Central memory CD4-positive, alpha-beta T cell (primary cell): ENCODE data around the gene PYGM.
"Not testable (repeated sequence)": the region's sequence is repeated elsewhere in the genome, so short reads cannot be mapped to it uniquely, and the experiment has no call there.

Experiments
- DNase-seq: peaks from one replicate; pipeline ENCODE4 v3.0.0; 2022

PYGM gene

DNA sequence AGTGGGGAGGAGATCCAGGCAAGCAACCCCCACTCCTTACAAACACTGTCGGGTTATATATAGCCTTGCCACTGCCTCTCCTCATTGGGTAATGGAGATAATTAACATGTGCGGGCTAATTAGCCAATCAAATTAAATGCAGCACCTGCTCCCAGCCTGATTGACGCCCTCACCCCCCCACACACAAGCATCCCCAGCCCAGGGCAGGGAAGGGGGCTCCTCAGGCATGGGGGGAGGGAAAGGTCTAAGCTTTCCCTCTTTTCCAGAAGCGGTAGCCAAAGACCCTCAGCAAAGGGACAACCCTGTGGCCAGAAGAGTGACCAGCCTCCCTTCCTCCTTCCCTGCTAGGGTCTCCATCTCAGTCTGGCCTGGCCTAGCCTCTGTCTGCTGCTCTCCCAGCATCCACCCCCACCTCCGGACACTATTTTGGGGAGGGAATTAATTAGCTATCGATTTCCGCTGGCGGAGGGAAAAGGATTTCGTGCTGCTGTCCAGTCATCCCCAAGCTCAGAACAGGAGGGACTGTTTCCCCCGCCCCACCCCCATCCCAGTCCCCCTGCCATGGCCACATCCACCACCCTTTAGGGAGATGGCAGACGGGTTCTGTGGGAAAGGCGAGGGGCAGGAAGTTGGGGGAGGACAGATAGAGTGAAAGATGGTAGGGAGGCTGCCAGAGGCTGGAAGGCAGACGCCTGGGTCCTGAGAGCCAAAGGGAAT is 43.9 kb downstream of the PYGM start:
- no peak for DNase-seq

GRCh38 chr11:64715110-64715509 is 44.7 kb downstream of the PYGM start:
- no peak for DNase-seq

DNA sequence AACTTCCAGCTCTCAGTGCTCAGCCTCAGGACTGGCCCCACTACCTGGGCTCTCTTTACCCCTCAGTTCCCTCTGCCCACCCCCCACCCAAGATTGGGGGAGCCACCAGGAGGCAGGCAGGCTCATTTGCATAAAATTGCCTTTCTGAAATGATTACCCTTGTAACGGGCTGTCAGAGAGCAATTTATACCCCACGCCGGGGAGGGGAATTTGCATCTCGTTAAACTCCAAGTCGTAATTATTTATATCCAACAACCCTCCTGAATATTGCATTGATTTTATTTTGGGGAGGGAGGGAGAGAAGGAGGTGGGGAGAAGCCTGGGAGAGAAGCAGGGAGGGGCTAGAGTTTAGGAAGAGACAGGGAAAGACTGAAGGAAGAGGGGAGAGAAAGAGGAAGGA is 45.1 kb downstream of the PYGM start:
- DNase-seq: no peak

DNA sequence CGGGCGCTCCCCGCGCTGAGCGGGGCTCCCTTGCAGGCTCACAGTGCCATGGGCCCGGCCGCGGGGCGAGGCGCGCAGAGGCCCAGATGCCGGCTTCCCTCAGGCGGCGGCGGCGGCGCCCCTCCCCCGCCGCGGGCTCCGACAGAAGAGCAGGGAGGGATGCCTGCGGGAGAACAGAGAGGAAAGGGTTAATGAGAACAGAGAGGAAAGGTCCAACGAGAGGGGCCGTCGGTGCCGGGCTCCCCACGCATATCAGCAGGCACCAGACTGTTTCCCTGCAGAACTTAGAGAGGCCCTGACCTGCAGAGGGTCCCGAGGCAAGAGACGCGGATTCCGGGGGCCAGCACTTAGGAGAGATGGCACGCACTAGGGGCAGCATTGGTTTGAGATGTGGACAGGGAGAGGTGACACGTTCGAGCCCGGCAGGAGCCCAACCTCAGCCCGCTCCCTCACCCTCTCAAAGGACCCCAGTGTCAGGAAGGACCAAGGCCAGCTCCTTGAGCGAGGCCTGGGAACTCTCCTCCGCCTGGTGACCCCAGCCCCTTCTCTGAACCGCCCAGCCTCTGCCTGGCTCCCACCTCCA is 45.9 kb downstream of the PYGM start:
- no peak for DNase-seq

- DNase-seq: no peak
Observed at GRCh38 chr11:64713016-64713707, 46.6 kb downstream of the PYGM start.

- no peak for DNase-seq
Observed at GRCh38 chr11:64712430-64713015, 47.3 kb downstream of the PYGM start.

GRCh38 chr11:64711956-64712362 is 47.8 kb downstream of the PYGM start:
- DNase-seq: no peak

DNA sequence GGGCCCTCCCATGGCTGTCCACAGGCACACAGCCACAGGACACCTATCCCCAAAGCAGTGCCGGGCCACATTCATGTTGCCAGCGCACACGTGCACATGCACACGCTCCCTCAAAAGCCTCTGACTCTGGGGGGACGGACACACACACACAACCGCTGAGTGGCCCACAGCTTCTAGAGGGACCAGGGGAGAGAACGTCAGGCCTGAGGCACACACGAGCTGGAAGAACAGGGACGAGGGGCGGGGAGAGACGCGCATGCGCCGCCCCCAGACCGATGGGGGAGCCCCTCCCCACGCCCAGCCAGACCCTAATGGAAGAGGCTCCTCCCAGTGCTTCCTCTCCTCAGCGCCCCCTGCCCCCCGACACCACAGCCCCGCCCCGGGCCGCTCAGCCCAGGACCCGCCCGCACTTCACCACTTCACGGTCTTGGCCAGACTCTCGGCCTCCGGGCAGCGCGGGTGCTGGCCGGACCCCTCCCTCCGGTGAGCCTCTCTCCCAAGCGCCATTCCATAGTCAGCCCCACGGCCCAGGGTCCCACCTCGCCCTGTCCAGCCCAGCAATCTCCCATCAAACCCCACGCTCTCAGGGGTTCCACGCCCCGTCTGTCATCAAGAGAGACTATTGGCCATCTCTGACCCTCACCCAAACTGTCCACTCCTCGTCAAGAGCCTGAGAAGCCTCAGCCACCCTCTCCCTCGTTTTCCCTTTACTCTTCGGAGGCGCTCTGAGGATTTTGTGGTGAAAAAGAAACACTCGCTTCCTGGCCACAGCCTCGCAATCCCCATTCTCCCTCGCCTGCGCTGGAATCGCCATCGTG is 48.4 kb downstream of the PYGM start:
- DNase-seq: no peak

- no peak for DNase-seq
Observed at GRCh38 chr11:64710418-64711137, 49.2 kb downstream of the PYGM start.

DNA sequence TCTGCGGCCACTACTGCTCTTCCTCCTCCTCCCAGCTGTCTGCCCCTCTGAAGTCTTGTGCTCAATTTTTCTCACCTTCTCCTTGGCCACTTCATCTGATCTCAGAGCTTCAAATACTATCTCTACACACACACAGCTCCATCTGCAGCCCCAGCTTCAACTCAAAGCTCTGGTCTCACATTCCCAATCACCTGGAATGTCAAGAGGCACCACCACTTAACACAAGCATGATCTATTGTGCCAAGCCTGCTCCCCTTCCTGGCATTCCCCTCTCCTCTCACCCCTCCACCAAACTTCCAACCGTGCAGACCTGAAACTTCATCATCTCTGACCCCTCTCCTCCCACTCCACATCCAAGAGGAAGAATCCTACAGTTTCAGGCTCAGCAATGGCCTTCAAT is 54.3 kb downstream of the PYGM start:
- DNase-seq: no peak

DNA sequence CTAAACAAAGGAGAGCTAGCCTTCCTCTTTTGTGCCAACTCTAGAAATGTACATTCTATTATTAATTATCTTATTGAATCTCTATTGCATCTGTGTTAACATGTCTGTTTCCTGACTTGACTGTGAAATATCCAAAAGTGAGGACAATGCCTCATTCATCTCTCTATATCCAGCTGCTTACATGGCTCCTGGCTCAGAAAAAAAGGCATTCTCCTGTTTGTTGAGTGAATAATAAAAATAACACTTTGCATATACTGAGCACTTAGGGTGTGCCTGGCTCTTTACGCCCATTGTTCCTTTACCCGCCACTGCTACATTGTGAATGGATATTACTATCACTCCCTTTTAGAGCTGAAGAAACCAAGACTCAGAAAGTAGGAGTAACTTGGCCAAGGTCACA is 56.7 kb downstream of the PYGM start:
- DNase-seq: no peak

DNA sequence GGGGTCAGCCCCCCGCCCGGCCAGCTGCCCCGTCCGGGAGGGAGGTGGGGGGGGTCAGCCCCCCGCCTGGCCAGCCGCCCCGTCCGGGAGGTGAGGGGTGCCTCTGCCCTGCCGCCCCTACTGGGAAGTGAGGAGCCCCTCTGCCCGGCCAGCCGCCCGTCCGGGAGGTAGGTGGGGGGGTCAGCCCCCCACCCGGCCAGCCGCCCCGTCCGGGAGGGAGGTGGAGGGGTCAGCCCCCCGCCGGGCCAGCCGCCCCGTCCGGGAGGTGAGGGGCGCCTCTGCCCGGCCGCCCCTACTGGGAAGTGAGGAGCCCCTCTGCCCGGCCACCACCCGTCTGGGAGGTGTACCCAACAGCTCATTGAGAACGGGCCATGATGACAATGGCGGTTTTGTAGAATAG is 57.8 kb downstream of the PYGM start:
- DNase-seq: not testable (repeated sequence)

DNA sequence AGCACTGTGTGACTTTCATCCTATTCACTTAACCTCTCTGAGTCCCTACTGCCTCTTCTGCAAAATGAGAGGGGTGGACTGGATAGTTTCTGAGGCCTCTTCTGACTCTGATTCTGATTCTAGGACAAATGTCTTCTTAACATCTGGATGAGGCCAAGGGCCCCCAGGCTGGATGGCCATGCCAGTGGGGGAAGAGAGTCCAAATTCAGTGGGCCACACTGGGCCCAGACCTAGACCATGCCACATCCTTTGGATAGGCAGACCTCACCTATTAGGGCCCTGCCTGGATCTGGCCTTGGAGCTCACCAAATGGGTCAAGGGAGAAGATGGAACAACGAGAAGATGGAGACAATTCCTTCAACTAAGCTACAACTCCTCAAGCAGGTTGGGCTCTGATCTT is 61.3 kb downstream of the PYGM start:
- DNase-seq: no peak

GRCh38 chr11:64697663-64698375 is 62.0 kb downstream of the PYGM start:
- no peak for DNase-seq
